ENCODE measurements around the gene FAM3D.

FAM3D gene

DNA sequence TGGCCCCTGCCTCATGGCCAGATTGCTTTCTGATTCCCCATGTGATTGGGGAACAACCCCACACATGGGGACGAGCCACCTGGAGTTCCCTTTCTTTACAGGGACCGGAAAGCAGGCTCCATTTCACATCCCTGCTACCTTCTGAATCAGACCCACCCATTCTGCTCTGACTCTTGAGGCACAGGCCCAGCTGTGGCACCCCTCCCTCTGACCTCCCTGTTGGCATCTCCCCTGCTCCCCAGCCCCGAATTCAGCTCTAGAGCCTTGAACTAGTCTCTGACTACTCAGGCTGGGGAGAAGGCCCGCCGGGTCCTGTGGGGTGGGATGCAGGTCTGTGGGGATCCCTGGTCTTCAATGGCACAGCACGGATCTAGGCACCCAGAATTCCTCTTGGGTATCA, 12.1 kb downstream of the FAM3D start:
- TF ChIP-seq, protein P1, sequence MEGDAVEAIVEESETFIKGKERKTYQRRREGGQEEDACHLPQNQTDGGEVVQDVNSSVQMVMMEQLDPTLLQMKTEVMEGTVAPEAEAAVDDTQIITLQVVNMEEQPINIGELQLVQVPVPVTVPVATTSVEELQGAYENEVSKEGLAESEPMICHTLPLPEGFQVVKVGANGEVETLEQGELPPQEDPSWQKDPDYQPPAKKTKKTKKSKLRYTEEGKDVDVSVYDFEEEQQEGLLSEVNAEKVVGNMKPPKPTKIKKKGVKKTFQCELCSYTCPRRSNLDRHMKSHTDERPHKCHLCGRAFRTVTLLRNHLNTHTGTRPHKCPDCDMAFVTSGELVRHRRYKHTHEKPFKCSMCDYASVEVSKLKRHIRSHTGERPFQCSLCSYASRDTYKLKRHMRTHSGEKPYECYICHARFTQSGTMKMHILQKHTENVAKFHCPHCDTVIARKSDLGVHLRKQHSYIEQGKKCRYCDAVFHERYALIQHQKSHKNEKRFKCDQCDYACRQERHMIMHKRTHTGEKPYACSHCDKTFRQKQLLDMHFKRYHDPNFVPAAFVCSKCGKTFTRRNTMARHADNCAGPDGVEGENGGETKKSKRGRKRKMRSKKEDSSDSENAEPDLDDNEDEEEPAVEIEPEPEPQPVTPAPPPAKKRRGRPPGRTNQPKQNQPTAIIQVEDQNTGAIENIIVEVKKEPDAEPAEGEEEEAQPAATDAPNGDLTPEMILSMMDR (conservative IDR thresholded peaks at IDR 0.05; ENCODE audit: low read depth, low read length) = no peak
- no peak for DNase-seq (ENCODE audit: low read depth)
- H3K4me3 ChIP-seq (ENCODE audit: low read length) = no peak overlapping the region

DNA sequence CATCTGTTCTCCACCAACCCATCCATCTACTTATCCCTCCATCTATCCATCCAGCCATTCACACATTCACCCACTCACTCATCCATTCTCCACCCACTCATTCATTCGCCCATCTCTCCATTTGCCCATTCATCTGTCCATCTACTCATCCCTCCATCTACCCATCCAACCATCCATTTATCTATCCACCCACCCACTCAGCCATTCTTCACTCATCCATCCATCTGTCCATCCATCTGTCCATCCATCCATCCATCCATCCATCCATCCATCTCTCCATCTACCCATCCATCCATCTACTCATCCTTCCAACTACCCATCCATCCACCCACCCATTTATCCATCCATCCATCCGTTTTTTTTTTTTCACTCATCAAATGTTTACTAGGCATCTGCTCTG, 13.9 kb downstream of the FAM3D start:
- DNase-seq (ENCODE audit: low read depth) = no peak
- no peak overlapping the region for H3K4me3 ChIP-seq (ENCODE audit: low read length)
- TF ChIP-seq, protein P1 (conservative IDR thresholded peaks at IDR 0.05; ENCODE audit: low read depth, low read length) = no peak

DNA sequence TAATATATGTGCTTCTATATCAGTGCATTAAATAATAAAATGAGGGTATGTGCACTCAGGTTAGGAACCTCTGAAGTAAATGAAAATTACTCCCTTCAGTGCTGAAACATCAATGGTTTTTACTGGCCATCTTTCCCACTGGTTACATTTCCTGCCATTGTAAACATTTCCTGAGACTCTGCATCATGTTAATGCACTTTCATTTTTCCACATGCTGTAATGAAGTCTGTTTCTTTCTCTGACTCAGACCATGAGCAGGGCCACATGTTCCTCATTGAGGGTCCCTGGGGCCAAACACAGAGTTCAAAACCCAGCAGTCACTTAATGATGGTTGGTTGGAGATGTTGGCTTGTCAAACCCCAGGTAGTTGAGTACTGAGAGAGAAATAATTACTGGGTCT, 15.3 kb downstream of the FAM3D start:
- TF ChIP-seq, protein P1 (conservative IDR thresholded peaks at IDR 0.05; ENCODE audit: low read depth, low read length) = no peak
- H3K4me3 ChIP-seq (ENCODE audit: low read length) = no peak overlapping the region
- no peak for DNase-seq (ENCODE audit: low read depth)

DNA sequence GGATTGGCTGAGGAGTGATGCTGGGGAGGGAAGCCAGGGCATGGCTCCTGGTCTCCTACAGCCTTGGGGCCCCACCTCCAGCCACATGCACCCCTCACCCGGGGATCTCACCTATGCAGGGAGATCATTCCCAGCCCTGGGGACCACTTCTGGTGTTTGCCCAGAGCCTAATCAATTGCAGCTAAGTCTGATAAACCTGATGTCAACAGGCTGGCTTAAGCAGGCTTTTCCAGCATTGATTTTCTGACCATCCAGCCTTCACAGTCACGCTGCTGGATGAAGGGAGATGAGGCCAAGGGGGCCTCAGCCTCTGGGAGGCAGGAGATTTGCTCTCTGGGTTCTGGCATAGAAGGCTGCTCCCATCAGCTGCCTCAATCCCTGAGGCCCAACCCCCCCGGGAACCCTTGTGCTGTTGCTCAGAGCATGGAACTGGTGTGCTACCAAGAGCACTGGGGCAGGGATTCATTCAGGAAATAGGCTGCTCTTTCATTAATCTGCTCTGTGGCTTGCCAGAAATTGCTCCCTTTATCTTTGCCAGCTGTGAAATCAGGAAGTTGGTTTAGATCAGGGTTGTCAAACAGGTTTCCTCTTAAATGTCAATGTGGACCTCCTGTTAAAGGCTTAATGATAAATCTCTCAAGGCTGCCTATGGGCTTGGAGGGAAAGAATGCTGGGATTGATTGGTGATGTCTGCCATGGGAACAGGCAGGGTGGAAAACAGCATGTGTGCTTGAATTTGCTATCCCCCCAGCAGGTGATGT, 19.0 kb downstream of the FAM3D start:
- no peak overlapping the region for H3K4me3 ChIP-seq (ENCODE audit: low read length)
- DNase-seq (ENCODE audit: low read depth) = no peak
- TF ChIP-seq, protein P1 (conservative IDR thresholded peaks at IDR 0.05; ENCODE audit: low read depth, low read length) = no peak

DNA sequence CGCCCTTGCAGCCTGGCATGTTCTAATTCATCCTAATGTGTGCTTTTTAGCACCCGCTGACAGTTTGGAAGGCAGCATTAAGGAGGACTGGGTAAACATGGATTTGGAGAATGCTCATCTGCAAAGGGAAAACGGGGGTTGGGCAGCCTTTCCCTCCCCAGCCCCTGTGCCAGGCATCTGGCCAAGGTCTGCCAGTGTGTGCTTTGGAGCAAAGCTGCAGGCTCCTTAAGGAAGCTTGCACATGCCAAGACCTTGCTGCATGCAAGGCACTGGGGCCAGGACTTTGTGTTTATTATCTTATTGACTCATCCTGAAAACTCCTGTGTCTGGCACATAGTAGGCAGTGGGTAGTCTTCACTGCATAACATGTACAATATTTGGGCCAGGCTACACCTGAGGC, 20.1 kb downstream of the FAM3D start:
- no peak overlapping the region for H3K4me3 ChIP-seq (ENCODE audit: low read length)
- no peak for DNase-seq (ENCODE audit: low read depth)
- TF ChIP-seq, protein P1 (conservative IDR thresholded peaks at IDR 0.05; ENCODE audit: low read depth, low read length) = no peak

DNA sequence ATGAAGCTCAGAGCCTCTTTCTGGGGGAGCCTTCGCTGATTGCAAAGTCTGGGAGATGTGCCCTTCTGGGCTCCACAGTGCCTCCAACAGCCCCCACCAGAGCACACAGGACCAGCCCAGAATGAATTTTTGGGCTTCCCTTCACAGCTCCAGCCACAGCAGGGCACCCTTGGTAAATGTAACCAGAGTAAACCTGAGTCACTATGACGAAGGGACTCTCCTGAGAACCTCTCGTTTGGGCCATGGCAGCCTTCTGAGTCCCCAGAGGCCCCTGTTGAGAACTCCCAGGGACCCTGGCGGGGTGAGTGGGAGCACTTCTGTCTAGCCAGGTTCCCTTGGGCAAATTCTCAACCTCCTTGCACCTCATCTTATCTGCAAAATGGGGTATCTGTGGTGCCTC, 20.8 kb downstream of the FAM3D start:
- TF ChIP-seq, protein P1 (conservative IDR thresholded peaks at IDR 0.05; ENCODE audit: low read depth, low read length) = no peak
- no peak overlapping the region for H3K4me3 ChIP-seq (ENCODE audit: low read length)
- DNase-seq (ENCODE audit: low read depth) = no peak

DNA sequence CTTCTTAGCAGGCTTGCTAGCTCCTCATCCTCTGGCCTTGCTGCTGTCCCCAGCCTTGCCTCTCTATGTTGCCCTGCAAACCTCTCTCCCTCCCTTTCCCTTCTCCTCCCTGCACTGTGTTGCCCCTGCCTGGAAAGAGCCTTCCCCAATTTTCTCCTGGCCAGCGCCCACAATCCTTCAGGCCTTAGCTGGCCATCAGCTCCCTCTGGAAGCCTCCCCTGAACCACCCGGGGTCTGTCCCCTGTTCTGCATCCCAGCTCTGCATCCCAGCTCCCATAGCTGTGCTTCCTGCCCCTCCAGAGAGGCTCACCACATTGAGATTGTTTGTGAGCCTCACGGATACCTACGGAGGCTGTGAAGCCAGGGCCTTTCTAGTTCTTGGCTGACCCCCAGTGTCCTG, 23.7 kb downstream of the FAM3D start:
- TF ChIP-seq, protein P1 (conservative IDR thresholded peaks at IDR 0.05; ENCODE audit: low read depth, low read length) = no peak
- DNase-seq (ENCODE audit: low read depth) = no peak
- H3K4me3 ChIP-seq (ENCODE audit: low read length) = no peak overlapping the region
